Lower leg skin (tissue), 3 donors: Measurements from ENCODE around the gene DOCK9.

Experiments
- POLR2A ChIP-seq, 2 donors: fragments of 450-650 bp; IDR thresholded peaks; one replicate each; pipeline ENCODE4 v1.6.1; 2016 to 2017; ENCODE audit warnings: antibody characterized with exemption in 2 of 2, mild to moderate bottlenecking in 1 of 2, moderate library complexity in 1 of 2
- TF ChIP-seq, protein P1 (sequence below), 3 donors: fragments of 450-650 bp; IDR thresholded peaks; one replicate each; pipeline ENCODE4 v1.5.1; 2016; ENCODE audit warnings: antibody characterized with exemption in 3 of 3, mild to moderate bottlenecking in 3 of 3, moderate library complexity in 2 of 3

DNA sequence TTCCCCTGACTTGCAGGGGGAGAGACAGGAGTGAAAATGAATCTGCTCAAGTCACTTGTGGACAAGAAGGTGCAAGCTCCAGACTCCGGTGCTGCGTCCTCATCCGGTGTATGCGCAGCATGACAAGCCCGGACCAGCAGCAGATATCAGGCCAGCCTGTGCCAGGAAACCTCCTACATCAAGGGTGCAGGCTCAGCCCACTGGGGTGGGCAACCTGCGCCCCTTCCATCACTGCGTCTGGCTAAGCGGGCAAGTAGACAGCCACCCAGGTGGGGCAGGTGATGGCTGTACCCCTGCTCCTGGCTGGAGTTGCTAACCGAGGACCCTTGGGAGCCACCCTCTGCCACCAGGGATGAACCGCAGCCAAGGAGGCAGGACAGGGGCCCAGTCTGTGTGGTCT, 192.5 kb downstream of the DOCK9 start:
- no peak for TF ChIP-seq POLR2A (IDR thresholded peaks at IDR 0.05)
- TF ChIP-seq, protein P1, sequence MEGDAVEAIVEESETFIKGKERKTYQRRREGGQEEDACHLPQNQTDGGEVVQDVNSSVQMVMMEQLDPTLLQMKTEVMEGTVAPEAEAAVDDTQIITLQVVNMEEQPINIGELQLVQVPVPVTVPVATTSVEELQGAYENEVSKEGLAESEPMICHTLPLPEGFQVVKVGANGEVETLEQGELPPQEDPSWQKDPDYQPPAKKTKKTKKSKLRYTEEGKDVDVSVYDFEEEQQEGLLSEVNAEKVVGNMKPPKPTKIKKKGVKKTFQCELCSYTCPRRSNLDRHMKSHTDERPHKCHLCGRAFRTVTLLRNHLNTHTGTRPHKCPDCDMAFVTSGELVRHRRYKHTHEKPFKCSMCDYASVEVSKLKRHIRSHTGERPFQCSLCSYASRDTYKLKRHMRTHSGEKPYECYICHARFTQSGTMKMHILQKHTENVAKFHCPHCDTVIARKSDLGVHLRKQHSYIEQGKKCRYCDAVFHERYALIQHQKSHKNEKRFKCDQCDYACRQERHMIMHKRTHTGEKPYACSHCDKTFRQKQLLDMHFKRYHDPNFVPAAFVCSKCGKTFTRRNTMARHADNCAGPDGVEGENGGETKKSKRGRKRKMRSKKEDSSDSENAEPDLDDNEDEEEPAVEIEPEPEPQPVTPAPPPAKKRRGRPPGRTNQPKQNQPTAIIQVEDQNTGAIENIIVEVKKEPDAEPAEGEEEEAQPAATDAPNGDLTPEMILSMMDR (IDR thresholded peaks at IDR 0.05), result no peak
